ENCODE results near the gene GARIN3.
"Not testable (repeated sequence)": the region's sequence is repeated elsewhere in the genome, so short reads cannot be mapped to it uniquely, and the experiment has no call there.

GARIN3 gene

GRCh38 chr5:157166214-157167213 lies at the start of gene GARIN3:
Gene GARIN3 (minus strand): TSS chr5:157166264. CDS start chr5:157166168, 96 bp downstream.
- DNase-seq (ENCODE audit: low read depth in 2 of 2) = no peak

- no peak for DNase-seq (ENCODE audit: low read depth in 2 of 2)
Measured at GRCh38 chr5:157215514-157216167, 49.6 kb upstream of the GARIN3 start.

GRCh38 chr5:157214861-157215513 lies 48.9 kb upstream of the GARIN3 start:
- DNase-seq (ENCODE audit: low read depth in 2 of 2) = no peak

GRCh38 chr5:157214415-157214814 lies 48.4 kb upstream of the GARIN3 start:
- no peak for DNase-seq (ENCODE audit: low read depth in 2 of 2)

- no peak for DNase-seq (ENCODE audit: low read depth in 2 of 2)
Measured at GRCh38 chr5:157213527-157214243, 47.6 kb upstream of the GARIN3 start.

- DNase-seq (ENCODE audit: low read depth in 2 of 2) = no peak
Measured at GRCh38 chr5:157212307-157212706, 46.2 kb upstream of the GARIN3 start.

GRCh38 chr5:157210652-157211051 lies 44.6 kb upstream of the GARIN3 start:
- not testable (repeated sequence) for DNase-seq (ENCODE audit: low read depth in 2 of 2)

GRCh38 chr5:157205708-157206107 lies 39.6 kb upstream of the GARIN3 start:
- DNase-seq (ENCODE audit: low read depth in 2 of 2) = no peak

- no peak for DNase-seq (ENCODE audit: low read depth in 2 of 2)
Measured at GRCh38 chr5:157204765-157205164, 38.7 kb upstream of the GARIN3 start.

- DNase-seq (ENCODE audit: low read depth in 2 of 2) = no peak
Measured at GRCh38 chr5:157203417-157203816, 37.4 kb upstream of the GARIN3 start.

GRCh38 chr5:157201857-157202256 lies 35.8 kb upstream of the GARIN3 start:
- DNase-seq (ENCODE audit: low read depth in 2 of 2) = no peak

- no peak for DNase-seq (ENCODE audit: low read depth in 2 of 2)
Measured at GRCh38 chr5:157198277-157198986, 32.4 kb upstream of the GARIN3 start.

- no peak for DNase-seq (ENCODE audit: low read depth in 2 of 2)
Measured at GRCh38 chr5:157197086-157197485, 31.0 kb upstream of the GARIN3 start.

- no peak for DNase-seq (ENCODE audit: low read depth in 2 of 2)
Measured at GRCh38 chr5:157196045-157196444, 30.0 kb upstream of the GARIN3 start.

- no peak for DNase-seq (ENCODE audit: low read depth in 2 of 2)
Measured at GRCh38 chr5:157193699-157194424, 27.8 kb upstream of the GARIN3 start.

- DNase-seq (ENCODE audit: low read depth in 2 of 2) = no peak
Measured at GRCh38 chr5:157189223-157189622, 23.2 kb upstream of the GARIN3 start.

- no peak for DNase-seq (ENCODE audit: low read depth in 2 of 2)
Measured at GRCh38 chr5:157188270-157188669, 22.2 kb upstream of the GARIN3 start.

- DNase-seq (ENCODE audit: low read depth in 2 of 2) = no peak
Measured at GRCh38 chr5:157187046-157187754, 21.1 kb upstream of the GARIN3 start.

GRCh38 chr5:157186309-157187045 lies 20.4 kb upstream of the GARIN3 start:
- no peak for DNase-seq (ENCODE audit: low read depth in 2 of 2)
